CD4-positive, alpha-beta T cell treated with Interleukin-21 for 1 hour (primary cell): ENCODE measurements around the gene ENDOD1.
"Not testable (repeated sequence)": the region's sequence is repeated elsewhere in the genome, so short reads cannot be mapped to it uniquely, and the experiment has no call there.

Source experiments
- DNase-seq: peaks from one replicate; pipeline ENCODE4 v3.0.0-alpha.2; 2020

The ENDOD1 gene

DNA sequence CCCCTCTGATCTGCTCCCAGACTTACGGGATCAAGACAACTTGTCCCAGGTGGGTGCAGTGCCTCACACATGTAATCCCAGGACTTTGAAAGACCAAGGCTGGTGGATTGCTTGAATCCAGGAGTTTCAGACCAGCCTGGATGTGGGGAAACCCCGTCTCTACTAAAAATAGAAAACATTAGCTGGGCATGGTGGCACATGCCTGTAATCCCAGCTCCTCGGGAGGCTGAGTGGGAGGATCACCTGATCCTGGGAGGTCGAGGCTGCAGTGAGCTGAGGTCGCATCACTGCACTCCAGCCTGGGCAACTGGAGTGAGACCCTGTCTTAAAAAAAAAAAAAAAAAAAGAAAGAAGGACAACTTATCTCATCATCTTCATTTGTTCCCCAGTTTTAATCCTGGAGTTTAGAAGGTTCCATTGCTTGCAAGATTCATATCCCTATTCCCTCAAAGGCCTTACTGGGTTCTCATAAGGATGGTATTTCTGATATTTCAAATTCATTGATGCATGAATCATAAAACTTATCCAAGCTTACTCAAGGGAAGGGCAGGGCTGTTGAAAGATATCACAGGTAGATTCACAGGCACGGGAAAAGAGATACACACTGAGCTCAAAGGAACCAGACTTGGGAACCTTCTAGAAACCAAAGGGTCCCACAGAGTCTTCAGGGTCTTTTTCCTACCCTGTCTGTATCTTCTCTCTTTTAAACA is 14.6 kb downstream of the ENDOD1 start:
- DNase-seq: no peak

DNA sequence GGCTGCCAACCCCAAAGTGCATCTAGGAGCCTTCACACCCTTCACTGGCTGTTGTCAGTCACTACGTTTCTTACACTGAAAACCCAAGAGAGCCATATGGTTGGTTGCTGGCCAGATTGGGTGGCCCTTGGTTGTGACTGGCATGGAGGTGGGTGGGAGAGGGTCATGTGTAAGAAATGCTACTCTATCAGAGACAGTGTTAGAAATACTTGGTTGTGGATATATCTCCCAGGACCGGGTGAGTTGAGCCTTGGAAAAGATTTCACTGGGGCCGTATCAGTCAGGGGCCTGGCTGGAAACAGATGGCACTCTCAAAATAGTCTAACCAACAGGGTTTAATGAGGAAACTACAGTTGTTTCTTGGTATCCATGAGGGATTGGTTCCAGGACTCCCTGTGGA is 15.2 kb downstream of the ENDOD1 start:
- no peak for DNase-seq

DNA sequence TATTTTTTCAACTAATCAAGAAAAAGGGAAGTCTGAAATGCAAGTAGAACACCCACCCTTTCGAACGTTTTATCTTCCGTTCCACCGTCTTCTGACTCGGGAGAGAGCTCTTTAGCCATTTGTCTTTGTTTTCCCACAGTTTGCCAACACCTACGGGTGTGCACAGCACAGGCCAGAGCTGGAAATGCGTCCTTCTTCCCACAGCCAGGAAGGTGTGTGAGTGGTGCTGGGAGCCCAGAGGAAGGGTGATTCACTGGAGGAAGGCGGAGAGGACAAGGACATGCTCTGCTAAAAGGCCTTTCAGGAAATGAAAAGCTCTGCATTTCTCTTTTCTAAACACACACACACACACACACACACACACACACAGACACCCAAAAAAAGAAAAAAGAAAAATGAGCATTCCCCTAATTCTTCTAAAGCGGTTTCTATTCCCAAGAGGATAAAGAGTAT is 18.5 kb downstream of the ENDOD1 start:
- no peak for DNase-seq

DNA sequence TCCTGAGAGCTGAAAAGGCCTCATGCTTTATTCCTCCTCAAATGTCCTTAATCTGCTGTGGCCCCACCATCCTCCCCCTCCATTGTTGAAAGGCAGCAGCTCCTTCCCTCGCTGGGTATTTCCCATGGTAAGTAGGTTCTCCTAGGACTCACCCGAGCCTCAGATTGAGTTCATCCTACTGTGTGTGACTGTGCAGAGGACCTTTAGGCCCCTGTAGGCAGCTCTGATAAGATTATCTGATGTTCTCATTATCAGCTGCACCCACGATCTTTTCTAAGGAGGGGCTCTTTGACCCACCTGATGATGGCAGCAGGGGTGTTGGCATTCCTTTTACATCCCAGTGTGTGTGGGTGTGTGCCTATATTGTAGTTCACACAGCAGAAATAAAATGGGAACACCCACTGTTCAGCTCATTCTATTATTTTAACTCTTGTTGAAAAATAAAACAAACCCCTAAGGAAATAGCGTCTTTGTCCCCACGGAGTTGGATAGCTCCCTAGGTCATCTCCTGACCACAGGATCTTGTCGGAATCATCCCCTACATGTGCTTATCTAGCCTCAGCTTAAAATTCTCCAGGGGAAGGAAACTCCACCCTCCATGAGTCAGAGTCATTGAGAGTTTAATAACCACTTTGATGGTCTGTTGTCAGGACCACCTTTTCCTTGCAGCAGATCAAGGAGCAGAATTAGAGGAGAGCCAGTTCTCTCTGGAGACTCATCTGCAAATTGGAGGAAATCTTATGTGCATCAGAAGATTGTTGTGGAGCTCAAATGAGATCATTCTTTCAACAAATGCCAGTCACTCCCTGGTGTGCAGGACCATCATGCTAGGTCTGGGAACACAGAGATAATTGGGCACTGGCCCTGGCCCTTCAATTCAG is 19.3 kb downstream of the ENDOD1 start:
- no peak for DNase-seq

DNA sequence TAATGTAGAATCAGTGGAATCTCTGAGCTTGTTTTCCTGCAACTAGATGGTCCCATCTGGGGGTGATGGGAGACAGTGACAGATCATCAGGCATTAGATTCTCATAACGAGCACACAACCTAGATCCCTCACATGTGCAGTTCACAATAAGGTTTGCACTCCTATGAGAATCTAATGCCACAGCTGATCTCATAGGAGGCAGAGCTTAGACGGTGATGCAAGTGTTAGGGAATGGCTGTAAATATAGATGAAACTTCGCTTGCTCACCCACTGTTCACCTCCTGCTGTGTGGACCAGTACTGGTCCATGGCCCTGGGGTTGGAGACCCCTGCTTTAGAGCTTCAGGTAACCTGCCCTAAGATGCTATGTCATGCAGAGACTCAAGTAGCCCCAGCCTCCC is 21.8 kb downstream of the ENDOD1 start:
- not testable (repeated sequence) for DNase-seq

DNA sequence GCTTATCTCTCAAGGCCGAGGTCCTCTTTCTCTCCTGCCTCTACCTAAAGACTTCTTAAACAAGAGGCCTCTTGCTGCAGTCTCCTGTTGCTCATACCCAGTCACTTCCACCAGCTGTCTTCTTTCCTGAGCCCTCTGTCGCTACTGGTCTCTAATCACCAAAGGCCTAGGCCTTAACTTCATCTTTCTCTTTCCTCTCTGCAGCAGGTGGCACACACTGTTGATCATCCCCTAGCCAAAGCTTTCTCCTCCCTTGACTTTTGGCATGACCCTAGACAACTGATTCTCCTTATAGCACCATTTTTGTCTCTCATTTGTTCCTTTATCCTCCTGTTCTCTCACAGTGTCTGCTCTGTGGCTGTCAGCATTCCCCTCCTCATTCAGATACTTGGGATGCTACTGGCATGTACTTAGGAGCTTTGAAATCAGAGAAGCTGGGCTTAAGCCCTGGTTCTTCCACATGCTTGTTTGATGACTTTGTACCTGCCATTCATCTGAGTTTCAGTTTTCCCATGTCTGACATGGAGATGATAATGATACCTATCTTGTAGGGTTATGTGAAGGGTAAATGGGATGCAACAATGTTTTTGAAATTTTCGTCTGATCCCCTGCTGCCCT is 22.4 kb downstream of the ENDOD1 start:
- DNase-seq: no peak

DNA sequence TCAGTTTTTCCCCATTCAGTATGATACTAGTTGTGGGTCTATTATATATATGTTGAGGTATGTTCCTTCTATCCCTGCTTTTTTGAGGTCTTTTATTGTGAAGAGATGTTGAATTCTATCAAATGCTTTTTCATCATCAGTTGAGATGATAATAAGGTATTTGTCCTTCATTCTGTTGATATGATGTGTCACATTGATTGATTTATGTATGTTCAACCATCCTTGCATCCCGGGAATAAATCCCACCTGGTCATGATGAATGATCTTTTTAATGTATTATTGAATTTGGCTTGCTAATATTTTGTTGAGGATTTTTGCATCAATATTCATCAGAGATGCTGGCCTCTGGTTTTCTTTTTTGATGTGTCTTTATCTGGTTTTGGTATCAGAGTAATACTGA is 26.0 kb downstream of the ENDOD1 start:
- DNase-seq: no peak

DNA sequence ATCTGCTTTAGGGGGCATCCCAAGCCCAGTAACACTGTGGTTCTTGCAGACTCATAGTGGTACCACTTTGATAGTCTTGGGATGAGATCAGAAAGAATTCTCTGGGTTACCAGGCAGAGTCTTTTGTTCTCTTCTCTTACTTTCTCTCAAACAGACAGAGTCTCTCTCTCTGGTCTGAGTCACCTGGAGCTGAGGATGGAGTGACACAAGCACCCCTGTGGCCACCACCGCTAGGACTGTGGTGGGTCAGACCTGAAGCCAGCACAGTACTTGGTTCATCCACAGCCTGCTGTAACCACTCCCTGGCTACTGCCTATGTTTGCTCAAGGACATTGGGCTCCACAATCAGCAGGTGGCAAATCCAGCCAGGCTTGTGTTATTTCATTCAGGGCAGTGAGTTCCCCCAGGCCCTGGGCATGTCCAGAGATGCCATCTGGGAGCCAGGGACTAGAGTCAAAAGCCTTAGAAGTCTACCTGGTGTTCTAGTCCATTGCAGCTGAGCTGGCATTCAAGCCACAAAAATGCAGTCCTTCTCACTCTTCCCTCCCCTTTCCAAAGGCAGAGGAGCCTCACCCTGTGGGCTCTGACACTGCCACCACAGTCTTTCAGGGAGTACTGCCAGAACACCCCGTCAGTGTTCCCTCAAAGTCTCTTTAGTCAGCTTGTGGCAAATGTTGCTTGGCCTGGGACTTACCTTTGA is 29.9 kb downstream of the ENDOD1 start:
- no peak for DNase-seq

DNA sequence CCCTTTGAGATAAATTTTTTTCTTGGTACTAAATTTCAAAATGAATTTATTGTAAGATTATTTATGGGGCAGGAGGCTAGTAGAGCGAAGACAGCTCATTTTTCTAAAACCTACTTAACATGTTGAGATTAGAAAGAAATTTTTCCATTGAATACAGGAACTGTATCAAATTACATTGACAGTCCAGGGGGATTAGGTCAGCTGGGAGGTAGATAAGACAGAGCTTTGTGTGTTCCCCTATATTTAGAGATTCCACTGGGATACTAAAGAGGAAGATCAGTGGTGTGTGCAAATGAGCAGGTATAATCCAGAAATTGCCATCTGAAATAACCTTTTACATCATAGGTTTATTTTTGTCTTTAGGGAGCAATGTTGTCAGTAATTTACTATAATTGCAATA is 32.1 kb downstream of the ENDOD1 start:
- no peak for DNase-seq

DNA sequence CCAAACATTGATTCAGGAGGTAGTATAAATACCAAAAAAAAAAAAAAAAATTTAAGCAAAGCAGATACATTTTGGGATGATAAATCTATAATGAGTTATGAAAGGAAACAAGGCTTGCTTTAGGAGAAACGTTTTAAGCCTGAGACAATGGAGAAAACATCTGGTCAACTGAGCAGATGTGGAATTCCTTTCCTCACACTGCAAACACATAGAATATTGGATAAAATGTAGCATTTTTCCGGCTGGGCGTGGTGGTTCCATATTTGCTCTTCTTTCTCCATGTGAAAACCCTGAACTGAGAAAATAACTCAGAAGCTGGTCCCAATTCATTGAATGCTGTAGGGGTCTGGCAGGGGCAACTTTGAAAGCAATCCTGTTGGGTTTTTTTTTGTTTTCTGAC is 33.9 kb downstream of the ENDOD1 start:
- DNase-seq: no peak

DNA sequence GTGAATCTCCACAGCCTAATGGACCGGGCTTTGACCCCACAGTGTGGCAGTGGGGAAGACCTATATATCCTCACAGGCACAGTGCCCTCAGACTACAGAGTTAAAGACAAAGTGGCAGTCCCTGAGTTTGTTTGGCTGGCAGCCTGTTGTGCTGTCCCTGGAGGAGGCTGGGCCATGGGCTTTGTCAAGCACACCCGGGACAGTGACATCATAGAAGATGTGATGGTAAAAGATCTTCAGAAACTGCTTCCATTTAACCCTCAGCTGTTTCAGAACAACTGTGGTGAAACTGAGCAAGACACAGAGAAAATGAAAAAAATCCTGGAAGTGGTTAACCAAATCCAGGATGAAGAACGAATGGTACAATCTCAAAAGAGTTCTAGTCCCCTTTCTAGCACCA is 39.0 kb downstream of the ENDOD1 start:
- DNase-seq: no peak

DNA sequence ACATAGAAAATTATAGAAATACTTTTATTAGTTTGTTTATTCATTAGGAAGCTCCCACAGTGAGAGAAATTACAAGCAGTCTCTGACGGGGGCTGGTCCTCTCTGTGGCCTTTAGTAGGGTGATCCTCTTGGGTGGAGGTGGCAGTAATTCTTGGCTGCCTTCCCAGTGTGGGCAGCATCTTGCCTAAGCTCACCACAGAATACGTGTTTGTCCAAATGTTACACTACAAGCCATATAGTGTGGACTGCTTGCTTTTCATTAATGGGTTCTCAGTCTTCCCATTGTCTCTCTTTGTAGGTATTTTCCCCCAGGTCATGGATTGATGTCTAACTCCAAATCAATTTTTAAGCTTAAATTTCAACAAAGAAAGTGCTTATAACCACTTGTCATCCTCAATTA is 43.3 kb downstream of the ENDOD1 start:
- DNase-seq: no peak

DNA sequence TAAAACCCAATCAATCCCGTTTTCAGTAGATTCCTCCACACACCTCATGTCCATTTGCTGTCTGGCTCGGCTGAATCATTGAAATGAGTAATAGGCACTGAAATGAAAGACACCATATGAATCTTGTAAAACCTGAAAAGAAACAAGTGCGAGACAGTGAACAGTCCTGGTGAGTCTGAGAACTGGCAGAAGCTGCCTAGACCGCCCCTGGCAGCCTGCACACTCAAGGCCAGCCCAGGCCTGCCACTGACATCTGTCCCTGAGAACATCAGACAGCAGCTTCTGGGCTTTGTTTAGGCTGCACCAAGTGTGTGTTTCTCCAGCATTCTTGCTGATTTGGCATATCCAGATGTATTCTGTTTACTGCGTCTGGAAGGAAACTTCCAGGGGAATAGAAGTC is 44.8 kb downstream of the ENDOD1 start:
- DNase-seq: no peak

DNA sequence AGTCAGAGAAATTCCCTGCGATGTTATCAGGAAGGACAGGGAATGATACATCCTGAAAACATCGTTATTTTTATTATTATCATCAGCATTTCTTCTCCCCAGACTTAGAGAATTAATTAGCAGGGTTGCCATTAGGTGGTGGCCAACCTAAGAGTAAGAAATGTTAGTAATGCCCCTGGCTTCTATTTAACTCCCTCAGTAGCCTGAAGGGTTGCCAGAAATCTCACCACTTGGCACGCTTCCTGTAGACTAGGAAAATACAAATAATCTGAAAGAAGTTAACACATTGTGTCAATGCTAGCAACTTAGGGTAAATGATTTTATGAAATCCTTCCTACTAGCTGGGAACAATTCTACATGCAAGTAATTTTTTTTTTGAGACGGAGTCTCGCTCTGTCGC is 45.5 kb downstream of the ENDOD1 start:
- DNase-seq: no peak

DNA sequence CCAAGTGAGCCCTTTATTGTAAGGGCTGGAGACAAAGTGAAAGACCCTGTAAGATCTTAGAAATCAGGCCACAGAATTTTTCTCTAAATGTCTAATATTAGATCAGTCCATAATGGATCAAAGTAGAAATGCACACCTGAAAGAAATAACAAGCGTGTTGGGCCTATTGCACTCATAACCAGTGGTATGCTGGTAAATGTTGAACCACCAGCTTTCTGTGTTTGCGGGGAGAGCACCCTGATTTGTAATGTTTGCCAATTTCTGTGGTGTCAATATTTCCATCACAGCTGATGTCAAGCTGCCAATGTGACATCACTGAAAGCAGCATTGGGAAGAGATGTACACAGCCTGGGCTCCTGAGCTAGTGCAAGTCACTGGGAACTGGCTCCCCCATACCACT is 46.2 kb downstream of the ENDOD1 start:
- DNase-seq: no peak

DNA sequence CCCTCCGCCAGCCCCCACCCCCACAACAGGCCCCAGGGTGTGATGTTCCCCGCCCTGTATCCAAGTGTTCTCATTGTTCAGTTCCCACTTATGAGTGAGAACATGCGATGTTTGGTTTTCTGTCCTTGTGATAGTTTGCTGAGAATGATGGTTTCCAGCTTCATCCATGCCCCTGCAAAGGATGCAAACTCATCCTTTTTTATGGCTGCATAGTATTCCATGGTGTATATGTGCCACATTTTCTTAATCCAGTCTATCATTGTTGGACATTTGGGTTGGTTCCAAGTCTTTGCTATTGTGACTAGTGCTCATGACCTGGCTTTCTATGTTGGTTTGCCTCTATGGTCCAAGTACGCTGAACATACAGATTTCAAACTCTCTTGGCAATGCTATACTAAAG is 47.1 kb downstream of the ENDOD1 start:
- DNase-seq: not testable (repeated sequence)

DNA sequence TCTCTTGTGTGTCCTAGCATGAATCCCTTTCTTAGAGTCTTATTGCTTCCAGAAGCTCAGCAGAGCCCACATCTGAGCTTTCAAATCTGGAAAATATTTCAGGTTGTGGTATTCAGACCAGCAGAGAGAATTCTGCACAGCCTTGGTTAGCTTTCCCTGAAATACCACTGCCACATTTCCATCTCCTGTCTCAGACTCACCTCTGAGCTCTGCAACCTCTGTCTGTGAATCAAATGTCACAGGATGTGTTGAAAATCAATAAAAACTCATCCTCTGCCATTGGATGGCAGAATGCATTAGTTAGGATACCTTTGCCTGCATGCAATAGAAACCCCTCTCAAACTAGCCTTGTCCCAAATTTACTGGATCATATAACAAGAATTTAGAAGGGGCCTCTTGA is 47.7 kb downstream of the ENDOD1 start:
- DNase-seq: no peak

DNA sequence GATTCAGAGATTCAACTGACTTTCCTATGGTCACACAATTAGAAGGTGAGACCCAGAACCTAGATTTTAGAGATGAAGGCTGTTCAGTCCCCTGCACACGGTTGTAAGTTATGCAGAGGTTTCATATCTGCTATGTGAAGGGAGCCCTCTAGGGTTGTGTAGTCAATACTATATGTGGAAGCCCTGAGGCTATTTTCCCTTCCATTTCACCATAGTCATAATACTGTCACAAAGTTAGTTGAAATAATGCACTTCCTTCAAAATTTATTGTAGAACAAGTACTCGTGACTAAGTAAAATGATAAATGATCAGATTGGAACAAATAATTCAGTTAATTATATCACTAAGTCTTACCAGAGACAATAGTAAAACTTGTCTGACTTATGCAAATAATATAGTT is 48.8 kb downstream of the ENDOD1 start:
- no peak for DNase-seq

DNA sequence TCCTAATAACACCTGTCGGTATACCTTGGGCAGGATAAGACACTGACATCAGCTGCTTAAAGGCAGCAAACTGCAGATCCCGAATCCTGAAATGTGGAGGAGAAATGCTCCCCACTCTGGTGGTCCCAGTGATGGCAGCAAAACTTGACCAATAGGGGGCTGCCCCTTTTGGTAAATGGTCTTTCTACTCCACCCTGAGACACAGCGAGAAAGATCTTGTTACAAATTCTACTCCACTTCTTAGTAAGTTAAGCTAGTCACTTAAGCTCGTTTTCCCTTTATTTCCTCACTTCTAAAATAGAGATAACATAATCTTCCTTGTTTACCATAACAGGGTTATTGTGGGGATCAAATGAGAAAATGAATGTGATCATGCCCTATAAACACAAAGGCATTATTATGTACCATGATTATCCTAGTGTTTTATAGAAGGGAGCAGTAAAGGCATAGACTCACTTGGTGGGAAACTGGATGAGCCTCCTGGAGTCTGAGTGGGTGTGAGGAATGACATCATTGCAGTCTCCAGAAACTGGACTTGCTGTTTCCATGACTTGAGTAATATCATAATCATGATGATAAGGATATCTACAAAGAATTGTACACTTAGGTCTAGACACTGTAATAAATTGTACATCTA is 50.9 kb downstream of the ENDOD1 start:
- DNase-seq: no peak

DNA sequence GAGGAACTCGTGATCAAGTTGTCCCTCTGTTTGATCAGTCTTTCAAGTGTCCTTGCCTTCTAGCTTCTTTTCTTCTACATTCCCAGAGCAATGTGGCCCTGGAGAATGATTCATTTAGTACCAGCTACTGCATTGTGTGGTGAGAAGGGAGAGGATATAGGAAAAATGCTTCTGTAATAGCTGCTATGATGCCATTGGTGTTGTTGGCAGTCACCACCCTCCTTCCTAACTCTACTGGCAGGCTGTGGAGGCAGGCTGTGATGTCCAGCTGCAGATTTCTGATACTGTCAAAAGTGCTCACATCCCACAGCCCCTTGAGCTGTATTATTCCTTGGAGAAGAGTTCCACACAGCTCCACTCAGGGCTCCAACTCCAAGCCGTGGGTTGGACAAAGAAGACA is 52.8 kb downstream of the ENDOD1 start:
- no peak for DNase-seq

DNA sequence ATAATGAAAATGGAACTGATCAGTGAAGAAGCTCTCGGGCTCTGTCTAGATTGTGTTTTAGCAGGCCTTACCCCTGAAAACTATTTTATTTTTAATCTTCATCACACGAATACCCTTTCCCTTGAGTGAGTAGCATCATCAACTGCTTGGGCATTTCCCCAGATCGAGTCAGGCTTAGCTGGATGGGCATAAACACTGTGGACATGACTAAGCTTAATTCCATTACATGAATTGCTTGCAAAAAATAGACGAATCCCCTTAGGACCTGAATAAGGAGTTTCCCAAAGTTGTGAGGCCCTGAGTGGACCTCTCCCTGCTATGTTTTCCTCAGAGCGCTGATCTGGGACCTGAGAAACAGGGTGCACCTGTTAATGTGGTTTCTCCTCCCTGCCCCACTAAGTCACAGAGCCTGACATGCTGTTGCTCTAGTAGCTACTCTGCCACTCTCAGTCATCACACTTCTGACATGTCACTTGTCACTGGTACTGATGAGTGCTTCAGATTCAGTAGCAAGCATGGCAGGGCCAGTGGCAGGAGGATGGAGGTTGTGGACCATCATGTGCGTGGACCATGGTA is 53.5 kb downstream of the ENDOD1 start:
- DNase-seq: no peak
